Esophagus squamous epithelium (tissue), 4 donors: ENCODE data around the gene LUZP1.

Source experiments
- CTCF ChIP-seq, 6 experiments: fragments of 450-650 bp in 4 of 6; fragments of 200-600 bp in 2 of 6; sonication (generic) in 2 of 6; IDR thresholded peaks; one replicate each; pipeline ENCODE4 v1.5.1; 2016 to 2019; ENCODE audit warnings: antibody characterized with exemption in 6 of 6, mild to moderate bottlenecking in 4 of 6, moderate library complexity in 4 of 6
- POLR2A ChIP-seq, 4 donors: fragments of 450-650 bp; IDR thresholded peaks; one replicate each; pipeline ENCODE4 v1.6.1; 2017; ENCODE audit warnings: antibody characterized with exemption in 4 of 4, mild to moderate bottlenecking in 4 of 4, moderate library complexity in 3 of 4

DNA sequence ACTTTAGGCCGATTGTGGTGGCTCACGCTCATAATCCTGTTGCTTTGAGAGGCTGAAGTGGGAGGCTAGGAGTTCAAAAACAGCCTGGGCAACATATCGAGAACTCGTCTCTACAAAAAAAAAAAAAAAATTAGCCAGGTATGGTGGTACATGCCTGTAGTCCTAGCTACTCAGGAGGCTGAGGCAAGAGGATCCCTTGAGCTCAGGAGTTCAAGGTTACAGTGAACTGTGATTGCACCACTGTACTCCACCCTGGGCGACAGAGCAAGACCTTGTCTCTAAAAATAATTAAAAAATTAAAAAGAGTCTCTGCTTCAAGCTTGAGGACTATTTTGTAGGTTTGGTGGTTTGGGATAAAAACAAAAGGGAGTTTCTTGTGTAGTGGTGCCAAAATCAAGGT lies 128.1 kb downstream of the LUZP1 start:
- TF ChIP-seq CTCF (IDR thresholded peaks at IDR 0.05) (no peak), POLR2A (IDR thresholded peaks at IDR 0.05) (no peak)
